Measurements from ENCODE around the gene ACSS3. TPM values are rescaled to one million over a fixed set of nuclear protein-coding genes. Genes with fewer than 3 reads are reported as not detected.
A peak's percentile ranks its signal among the peaks of the same experiment; 100 is the strongest.

The ACSS3 gene
- total RNA-seq, 1 donor: 22.4 TPM

DNA sequence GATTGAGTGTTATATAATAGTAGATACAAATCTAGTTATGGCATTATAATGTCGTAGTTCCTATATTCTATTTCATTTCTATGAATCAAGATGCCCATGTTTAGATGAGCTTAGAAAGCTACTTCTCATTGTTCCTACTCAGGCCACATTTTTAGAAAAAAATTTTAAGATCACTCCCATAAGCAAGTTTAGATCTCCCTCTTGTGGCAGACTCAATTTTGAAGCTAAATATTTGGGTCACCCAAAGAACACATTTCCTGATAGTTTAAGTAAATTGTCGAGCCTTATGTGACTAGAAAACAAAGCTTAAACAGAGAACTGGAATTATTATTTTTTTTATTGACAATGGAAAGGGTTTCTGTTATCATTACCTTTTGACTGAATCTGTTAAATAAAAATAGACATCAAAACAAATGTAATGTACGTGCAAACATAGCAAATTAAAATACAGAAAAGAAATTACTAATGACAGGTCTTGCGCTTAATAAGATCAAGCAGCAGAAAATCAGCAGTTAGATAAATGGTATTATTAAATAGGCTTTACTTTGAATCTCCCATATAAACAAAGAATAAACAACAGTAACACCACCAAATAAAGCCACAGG is 180.2 kb downstream of the ACSS3 start:
- H2AFZ ChIP-seq (ENCODE audit: low read length): no peak overlapping the region
- TF ChIP-seq, protein P1, sequence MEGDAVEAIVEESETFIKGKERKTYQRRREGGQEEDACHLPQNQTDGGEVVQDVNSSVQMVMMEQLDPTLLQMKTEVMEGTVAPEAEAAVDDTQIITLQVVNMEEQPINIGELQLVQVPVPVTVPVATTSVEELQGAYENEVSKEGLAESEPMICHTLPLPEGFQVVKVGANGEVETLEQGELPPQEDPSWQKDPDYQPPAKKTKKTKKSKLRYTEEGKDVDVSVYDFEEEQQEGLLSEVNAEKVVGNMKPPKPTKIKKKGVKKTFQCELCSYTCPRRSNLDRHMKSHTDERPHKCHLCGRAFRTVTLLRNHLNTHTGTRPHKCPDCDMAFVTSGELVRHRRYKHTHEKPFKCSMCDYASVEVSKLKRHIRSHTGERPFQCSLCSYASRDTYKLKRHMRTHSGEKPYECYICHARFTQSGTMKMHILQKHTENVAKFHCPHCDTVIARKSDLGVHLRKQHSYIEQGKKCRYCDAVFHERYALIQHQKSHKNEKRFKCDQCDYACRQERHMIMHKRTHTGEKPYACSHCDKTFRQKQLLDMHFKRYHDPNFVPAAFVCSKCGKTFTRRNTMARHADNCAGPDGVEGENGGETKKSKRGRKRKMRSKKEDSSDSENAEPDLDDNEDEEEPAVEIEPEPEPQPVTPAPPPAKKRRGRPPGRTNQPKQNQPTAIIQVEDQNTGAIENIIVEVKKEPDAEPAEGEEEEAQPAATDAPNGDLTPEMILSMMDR (IDR thresholded peaks at IDR 0.05; ENCODE audit: extremely low read depth, low read depth, low read length): peak; percentile 57
- DNase-seq (ENCODE audit: insufficient read length, low spot score, missing footprints): no peak
- H3K9me3 ChIP-seq (ENCODE audit: low read depth, low read length): no peaks in the 10 kb centered on the region
- H3K79me2 ChIP-seq (ENCODE audit: insufficient read depth, low read length): no peaks in the 10 kb centered on the region
- no peak overlapping the region for H3K4me3 ChIP-seq (ENCODE audit: insufficient read depth, low read length)
- H3K4me2 ChIP-seq (ENCODE audit: insufficient read depth, low read length): no peak overlapping the region
- H4K20me1 ChIP-seq (ENCODE audit: insufficient read depth, low read length): no peaks in the 10 kb centered on the region
- H3K4me1 ChIP-seq (ENCODE audit: insufficient read depth, low read length): no peaks in the 10 kb centered on the region
- no peaks in the 10 kb centered on the region for H3K36me3 ChIP-seq (ENCODE audit: insufficient read depth, low read length)
- no peak overlapping the region for H3K27ac ChIP-seq (ENCODE audit: low read depth, low read length)
- no peaks in the 10 kb centered on the region for H3K27me3 ChIP-seq (ENCODE audit: insufficient read depth, low read length)

DNA sequence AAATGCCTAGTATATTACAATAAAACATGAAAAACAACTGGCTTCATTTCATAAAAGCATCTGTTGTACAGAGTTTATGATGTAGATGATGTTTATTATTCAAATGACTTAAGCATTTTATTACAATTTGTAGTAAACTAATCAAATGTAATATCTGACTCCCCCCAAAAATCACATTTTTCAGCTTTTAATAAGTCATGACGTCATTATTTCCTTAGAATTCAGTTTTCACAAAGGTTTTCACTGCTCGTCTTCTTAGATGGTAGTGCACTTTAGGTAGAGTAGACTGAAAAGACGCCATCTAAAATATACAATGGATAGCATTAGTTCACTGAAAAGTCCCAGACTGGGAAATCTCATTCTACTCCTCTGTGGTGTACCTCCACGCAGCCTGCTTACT is 181.5 kb downstream of the ACSS3 start:
- DNase-seq (ENCODE audit: insufficient read length, low spot score, missing footprints): no peak
- H3K4me2 ChIP-seq (ENCODE audit: insufficient read depth, low read length): no peak overlapping the region
- no peak overlapping the region for H2AFZ ChIP-seq (ENCODE audit: low read length)
- no peaks in the 10 kb centered on the region for H3K36me3 ChIP-seq (ENCODE audit: insufficient read depth, low read length)
- H3K27ac ChIP-seq (ENCODE audit: low read depth, low read length): no peak overlapping the region
- no peak overlapping the region for H3K4me3 ChIP-seq (ENCODE audit: insufficient read depth, low read length)
- H4K20me1 ChIP-seq (ENCODE audit: insufficient read depth, low read length): no peaks in the 10 kb centered on the region
- no peaks in the 10 kb centered on the region for H3K4me1 ChIP-seq (ENCODE audit: insufficient read depth, low read length)
- TF ChIP-seq, protein P1 (IDR thresholded peaks at IDR 0.05; ENCODE audit: extremely low read depth, low read depth, low read length): no peak
- H3K79me2 ChIP-seq (ENCODE audit: insufficient read depth, low read length): no peaks in the 10 kb centered on the region
- no peaks in the 10 kb centered on the region for H3K9me3 ChIP-seq (ENCODE audit: low read depth, low read length)
- no peaks in the 10 kb centered on the region for H3K27me3 ChIP-seq (ENCODE audit: insufficient read depth, low read length)

DNA sequence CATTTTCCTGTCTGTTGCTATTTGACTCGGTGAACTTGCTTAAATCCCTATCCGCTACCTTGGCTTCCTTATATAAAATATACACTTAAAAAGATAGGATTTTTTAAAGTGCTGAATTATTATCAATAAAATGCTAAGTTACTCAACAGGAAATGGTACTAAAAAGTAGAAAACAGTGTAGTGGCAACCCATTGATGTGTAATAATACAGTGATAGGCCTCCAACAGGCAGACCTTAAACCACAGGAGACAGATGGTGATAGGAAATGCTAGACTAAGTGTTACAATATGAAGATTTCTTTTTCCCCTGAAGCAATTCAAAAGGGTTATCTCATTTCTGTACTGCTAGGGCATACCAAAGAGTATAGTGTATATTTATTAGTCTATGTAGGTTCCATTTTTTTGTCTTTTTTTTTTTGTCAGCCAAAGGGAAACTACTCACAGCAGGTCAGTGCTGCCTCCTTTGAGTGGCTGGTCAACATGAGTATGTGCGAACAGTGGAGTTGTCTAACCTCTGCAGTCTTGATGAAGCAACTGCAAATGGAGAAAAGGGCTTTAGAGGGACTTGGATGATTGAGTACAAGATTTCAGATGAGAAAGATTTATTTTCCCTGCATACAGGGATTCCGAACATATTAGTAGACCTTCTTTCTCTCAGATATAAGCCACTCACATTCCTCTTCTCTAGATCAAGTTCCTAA is 183.8 kb downstream of the ACSS3 start:
- H3K4me2 ChIP-seq (ENCODE audit: insufficient read depth, low read length): no peak overlapping the region
- no peak overlapping the region for H3K27ac ChIP-seq (ENCODE audit: low read depth, low read length)
- H3K9me3 ChIP-seq (ENCODE audit: low read depth, low read length): no peaks in the 10 kb centered on the region
- H4K20me1 ChIP-seq (ENCODE audit: insufficient read depth, low read length): no peaks in the 10 kb centered on the region
- H3K27me3 ChIP-seq (ENCODE audit: insufficient read depth, low read length): no peaks in the 10 kb centered on the region
- H3K4me3 ChIP-seq (ENCODE audit: insufficient read depth, low read length): no peak overlapping the region
- TF ChIP-seq, protein P1 (IDR thresholded peaks at IDR 0.05; ENCODE audit: extremely low read depth, low read depth, low read length): no peak
- no peak for DNase-seq (ENCODE audit: insufficient read length, low spot score, missing footprints)
- H2AFZ ChIP-seq (ENCODE audit: low read length): no peak overlapping the region
- H3K79me2 ChIP-seq (ENCODE audit: insufficient read depth, low read length): no peaks in the 10 kb centered on the region
- no peaks in the 10 kb centered on the region for H3K36me3 ChIP-seq (ENCODE audit: insufficient read depth, low read length)
- H3K4me1 ChIP-seq (ENCODE audit: insufficient read depth, low read length): no peaks in the 10 kb centered on the region

DNA sequence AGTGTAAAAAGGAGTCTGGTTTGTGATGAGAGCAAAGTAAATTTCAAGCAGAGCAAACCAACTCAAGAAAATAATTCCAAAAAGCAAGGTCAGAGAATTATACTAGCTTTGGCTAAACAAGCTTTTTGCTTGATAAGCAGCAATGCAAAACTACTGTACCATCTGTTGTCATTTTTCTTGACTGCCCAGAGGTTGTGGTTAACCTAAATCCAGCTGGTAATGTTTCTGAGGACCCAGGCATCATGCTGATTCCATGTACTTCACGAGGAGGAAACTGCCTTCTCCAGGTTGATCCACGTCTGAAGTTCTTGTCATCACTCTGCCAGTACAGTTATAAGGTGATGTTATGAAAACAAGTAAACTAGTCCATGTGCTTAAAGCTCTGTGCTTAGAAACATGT is 185.2 kb downstream of the ACSS3 start:
- no peak overlapping the region for H2AFZ ChIP-seq (ENCODE audit: low read length)
- H3K4me2 ChIP-seq (ENCODE audit: insufficient read depth, low read length): no peak overlapping the region
- H3K27me3 ChIP-seq (ENCODE audit: insufficient read depth, low read length): no peaks in the 10 kb centered on the region
- no peaks in the 10 kb centered on the region for H3K79me2 ChIP-seq (ENCODE audit: insufficient read depth, low read length)
- no peak for DNase-seq (ENCODE audit: insufficient read length, low spot score, missing footprints)
- no peaks in the 10 kb centered on the region for H3K4me1 ChIP-seq (ENCODE audit: insufficient read depth, low read length)
- H4K20me1 ChIP-seq (ENCODE audit: insufficient read depth, low read length): no peaks in the 10 kb centered on the region
- TF ChIP-seq, protein P1 (IDR thresholded peaks at IDR 0.05; ENCODE audit: extremely low read depth, low read depth, low read length): no peak
- no peaks in the 10 kb centered on the region for H3K9me3 ChIP-seq (ENCODE audit: low read depth, low read length)
- no peak overlapping the region for H3K27ac ChIP-seq (ENCODE audit: low read depth, low read length)
- H3K4me3 ChIP-seq (ENCODE audit: insufficient read depth, low read length): no peak overlapping the region
- H3K36me3 ChIP-seq (ENCODE audit: insufficient read depth, low read length): no peaks in the 10 kb centered on the region

All from osteoblast (primary cell).